NCI-H82 (cell line): Measurements from ENCODE around the gene C11orf65.
A peak's percentile ranks its signal among the peaks of the same experiment; 100 is the strongest.

Experiments used
- DNase-seq: peaks from one replicate; lab custom pipeline; 2025; lab: John Stamatoyannopoulos, UW

The C11orf65 gene, protein sequence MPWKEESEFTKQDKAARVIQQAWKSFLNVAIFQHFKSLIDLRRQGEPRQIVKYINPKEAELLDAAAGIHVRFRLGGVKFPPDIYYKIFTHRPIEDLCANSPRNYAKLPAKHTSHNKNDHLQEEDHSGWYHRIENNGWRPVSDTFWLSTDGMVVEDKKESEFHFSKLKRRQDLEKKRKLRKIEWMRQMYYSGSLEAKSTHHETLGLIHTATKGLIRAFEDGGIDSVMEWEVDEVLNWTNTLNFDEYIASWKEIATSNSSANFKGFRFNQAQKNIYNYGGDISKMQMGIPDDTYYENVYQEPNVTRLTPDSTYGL

DNA sequence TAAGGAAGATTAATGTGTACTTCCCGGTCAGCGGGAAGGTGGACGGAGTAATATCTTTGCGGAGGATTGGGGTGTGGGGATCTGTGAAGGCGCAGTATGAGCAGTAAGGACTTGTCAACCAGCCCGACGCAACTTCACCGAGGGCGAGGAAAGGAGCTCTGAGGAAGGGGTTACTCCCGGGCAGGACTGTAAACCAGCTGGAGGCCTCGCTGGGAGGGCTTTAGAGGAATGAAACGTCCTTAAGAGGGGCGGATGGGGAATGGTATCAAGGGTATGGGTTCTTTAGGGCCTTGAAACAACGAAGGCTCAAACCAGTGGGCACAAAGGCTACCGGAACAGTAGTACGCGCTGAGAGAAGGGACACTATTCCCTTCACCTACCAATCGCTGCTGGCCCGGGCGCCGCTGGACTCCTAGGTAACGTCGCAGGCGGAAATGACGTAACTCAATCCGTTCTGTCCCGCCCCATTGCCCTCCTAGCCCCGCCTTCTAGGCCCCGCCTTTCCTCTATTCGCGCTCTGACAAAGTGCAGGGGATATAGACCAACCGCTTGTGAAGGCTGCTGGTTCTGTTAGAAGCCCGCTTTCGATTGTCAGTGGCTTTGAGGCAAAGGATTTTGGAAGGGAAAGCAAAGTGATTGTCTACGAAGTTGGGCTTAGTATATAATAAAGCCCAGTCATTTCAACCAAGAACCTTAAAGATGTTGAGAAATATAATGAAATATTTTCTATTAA lies at the start of gene C11orf65:
Gene C11orf65 (minus strand): TSS at position 439 of the 733 bp plus-strand sequence. CDS start 5,970 bp downstream, outside the sequence.
- peak; percentile 98 for DNase-seq

DNA sequence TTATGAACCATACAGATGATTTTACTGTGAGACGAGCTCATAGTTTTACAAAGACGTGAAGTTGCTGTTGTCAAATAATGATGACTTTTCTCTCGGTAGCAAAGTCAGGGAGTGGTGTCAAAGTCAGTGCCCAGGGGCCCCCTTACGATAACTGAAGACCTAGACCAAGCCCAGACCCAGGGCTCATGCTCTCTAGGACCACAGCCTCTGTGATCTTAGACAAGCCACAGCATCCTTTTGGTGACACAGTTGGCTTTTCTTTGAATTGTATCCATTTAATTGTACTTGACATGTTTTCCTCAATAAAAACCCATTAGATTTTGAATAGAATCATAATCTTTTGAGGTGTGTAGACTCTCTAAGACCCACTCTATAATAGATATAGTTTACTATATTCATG lies 48.8 kb upstream of the C11orf65 start:
- no peak for DNase-seq

DNA sequence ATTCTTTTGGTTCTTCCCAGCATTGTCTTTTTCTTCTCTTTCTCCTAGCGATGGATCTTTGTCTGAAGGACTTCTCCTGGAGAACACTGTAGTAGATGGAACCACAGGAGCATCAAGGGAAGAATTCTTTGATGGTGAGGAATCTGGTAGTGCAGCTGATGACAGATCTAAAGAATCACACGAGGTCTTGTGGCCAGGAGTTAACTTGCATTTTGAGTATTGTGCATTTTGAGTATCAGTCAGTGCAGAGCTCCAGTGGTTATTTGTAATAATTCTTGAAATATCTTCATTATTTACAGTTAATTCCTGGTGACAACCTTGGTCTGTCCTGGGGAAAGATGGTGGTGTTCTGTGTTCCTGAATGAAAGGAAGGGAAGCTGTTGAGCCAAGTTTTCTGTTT lies 45.4 kb upstream of the C11orf65 start:
- DNase-seq = no peak

DNA sequence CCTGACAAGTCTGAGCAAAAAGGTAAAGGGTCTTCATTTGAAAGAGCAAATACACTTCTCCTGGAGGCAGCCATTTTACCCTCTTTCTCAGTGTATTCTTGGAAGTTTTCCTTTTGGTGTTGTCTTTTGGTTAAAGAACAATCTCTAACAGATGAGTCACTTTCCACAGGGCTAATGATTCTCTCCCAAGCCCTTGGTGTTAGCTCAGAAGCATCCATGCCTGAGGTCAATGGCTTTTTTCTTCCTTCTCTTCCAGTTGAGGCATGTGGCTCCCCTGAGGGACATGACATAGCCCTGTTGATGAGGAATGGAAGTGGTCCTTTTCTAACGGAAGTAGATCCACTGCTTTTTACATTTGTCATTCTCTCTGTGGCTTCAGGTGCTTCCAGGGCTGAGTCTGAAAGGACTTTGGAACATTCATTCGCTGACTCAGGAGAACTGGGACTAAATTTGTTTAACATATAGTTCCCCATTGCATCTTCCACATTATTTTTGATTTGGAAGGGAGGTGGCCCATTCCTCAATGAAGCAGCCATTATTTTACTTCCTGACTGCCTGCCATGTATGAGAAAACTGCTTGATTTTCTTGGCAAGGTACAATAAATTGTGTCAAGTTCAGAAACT lies 44.6 kb upstream of the C11orf65 start:
- DNase-seq = no peak

DNA sequence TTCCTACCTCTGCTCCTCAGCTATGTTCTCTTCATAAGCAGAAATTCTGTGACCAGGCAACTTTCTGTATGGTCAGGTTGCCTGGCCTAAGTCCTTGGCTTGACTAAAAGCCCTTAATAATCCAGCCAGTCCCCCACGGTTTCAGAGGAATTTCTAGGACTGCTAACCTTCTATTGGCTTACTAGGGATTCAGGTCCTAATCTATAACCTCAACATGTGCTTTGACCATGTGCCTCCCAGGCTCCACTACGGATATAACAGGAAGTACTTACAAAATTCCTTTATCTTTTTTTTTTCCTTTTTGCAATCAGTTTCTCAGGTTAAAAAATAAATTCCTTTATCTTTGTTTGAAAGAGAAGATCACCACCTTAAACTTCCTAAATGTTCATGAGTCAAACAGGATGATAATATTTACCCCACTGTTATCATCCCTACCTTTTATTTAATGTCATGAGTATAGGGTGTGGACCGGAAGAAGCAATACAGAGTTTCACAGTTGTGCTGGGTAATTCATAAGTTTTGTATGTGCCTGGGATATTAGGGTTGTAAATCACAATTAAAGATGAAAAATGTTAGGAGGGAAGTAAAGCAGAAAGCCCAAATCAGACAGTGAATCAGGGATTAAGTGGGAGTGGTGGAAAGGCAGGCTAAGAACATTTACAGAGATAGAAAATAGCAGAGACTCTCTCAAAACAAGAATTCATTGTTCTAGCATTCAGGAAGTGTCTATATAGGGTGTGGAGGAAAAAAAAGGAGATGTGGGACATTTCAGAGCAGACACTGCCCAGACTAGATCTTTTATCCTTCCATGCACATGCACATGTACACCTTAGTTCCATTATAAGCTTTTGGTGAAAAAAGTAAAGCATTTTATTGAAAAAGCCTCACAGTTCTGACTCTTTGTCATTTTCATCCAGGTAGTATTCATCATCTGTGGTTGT lies 41.6 kb upstream of the C11orf65 start:
- peak; percentile 5 for DNase-seq

DNA sequence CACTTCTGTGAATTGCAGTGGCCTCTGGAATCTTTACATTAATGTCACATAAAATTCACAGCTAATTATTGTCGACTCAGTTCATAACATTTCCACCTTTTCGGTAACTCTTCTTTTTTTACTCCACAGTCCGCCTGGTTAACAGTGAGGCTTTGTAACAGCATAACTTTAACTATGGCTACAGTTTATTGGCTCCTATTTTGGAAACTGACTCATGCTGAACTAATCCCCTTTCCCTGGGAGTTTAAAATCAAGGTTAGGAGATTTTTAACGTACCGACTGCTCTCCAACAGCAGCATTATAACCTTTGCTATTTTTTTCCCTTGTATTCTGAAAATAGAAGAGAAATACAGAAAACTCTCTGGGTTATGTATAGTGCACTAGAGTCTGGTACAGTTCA lies 34.1 kb upstream of the C11orf65 start:
- no peak for DNase-seq

DNA sequence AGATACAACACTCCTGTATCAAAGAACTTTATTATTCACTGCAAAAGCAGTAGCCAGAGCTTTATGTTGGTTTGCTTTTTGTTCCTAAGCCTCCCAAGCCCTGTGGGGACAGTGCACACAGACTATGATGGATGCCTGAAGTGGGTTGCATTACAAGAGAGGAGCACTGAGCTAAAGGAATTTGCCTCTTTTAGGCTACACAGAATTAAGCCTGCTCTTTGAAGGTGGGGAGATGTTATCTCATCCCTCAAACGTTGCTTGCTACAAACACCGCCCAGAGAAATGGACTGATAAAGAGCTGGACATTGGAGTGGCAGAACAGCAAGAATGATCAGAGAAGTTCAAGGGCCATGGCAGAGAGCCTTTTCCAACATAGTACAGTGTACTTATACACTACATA lies 33.4 kb upstream of the C11orf65 start:
- DNase-seq = no peak

DNA sequence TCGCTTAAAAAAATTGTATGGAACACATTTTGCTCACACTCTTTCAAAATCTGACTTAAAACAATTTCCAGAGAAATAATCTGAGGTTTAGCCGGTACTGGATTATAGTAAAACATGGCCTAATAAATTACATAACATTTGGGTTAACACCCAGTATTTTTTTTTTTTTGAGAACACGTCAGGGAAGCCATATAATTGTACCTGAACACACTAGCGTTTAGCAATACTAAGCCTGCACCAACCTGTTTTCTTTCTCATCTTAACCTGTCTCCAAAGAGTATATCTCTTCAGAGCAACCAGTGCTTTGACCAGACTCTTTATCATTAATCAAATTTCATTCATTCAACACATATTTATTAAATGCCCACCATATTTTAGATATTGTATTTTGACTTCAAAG lies 32.8 kb upstream of the C11orf65 start:
- DNase-seq = no peak

DNA sequence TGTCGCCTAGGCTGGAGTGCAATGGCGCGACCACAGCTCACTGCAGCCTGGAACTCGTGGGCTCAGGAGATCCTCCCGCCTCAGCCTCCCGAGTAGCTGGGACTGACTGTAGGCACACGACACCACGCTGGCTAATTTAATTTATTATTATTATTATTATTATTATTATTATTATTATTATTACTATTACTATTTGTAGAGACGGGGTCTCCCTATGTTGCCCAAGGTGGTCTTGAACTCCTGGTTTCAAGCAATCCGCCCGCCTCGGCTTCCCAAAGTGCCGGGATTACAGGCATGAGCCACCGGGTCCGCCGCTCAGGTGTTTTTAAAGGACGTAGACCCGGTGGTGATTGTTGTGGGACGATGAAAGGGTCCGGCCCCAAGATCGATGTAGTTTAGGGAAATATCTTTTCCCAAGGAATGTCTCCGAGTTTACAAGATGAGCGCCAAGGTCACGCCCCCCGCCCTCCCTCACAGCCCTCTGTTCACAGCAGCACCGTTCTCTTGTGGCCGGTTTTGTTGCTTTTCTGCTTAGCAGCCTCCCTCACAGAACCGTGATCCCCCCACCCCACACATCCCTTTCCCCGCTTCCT lies 31.6 kb upstream of the C11orf65 start:
- DNase-seq = no peak

DNA sequence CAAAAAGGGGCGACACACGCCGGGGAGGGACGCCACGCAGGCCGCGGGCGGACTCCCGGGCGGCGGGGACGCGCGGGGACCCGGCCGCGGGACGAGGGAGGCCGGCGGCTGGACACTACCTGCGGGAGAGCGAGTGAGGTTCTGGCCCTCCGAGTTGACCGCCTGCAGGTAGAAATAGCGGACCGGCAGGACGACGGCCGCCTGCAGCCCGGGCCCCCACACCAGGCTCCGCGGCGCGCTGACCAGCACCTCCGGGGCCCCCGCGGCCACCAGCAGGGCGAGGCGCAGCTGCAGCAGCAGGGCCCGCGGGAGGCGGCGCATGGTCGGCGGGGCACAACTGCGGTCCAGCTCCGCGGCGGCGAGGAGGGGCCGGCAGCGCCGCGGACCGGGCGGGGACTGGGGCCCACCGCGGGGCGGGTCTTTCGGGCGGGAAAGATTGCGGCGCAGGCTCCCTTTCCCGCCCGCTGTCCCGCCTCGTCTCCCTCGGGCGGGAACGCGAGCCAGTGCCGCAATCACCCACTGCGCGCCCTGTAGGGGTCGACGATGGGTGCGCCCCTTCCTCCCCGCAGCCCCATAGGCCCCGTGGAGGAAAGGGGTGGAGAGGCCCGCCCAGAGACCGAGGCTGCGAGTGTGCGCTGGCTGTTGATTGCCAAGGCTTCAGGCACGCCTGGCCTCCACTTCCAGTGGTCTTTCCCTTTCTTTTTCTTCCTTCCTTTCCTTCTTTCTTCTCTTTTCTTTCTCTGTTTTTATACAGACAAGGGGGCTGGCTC lies 30.9 kb upstream of the C11orf65 start, which contains the start of gene POGLUT3:
Gene POGLUT3 (minus strand): TSS at position 339 of the 770 bp plus-strand sequence. CDS start 18 bp downstream, at position 321.
- peak; percentile 65 for DNase-seq

DNA sequence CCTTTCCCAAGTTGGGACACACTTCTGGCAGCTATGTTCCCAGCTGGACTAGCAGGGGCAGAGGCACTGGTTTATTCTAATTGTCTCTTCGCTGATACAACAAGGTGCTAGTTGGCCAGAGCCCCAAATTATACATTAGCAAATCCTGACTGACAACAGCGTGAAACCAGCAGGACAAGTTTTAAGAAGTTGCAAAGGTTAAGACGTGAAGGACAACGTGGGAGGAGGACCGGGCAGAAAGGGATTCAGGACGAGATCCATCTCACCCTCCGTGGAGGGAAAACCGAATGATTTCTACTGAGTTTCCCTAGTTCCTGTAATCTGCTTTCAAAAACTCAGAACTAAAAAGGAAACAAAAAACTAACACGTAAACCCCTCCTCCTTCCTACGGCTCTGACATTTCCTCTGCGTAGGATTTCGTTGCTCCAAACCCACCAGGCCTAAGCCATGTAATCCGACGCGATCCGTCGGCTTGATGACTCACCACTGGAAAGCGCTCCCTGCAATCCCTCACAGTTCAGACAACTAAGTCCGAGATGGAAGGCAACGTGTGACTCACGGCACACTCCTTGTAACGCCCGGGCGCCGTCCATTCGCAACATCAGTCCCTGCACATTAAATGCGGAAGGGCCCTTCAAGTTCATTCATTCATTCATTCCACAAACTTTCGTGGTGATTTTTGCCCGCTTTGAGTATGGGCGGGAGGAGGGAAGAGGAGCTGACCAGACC lies 30.2 kb upstream of the C11orf65 start:
- DNase-seq = peak; percentile 94

DNA sequence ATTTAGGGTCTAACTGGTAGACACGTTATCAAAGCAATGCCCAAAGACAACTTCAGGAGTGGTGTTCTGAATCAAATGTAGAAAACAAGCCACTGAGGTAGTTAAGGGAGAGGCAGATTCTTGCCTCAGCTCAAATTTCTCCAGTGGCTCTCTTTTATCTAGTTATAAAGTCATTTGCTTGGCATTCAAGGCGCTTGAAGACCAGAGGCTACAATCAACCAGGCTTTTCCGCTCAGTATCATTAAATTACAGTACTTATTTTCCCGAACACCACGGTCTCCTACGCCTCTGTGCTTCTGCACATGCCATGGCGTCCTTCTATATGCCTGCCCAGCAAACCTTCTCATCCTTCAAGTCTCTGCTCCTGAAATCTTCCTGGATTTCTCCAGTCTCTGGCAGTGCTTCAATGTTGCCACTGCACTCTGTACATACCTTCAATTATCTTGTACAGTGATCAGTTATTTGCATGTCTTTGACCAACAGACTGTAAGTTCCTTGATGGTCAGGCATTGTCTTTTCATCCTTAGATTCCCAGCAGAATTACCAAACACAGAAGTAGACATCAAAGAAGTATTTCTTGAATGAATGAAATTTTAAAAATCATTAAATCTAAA lies 29.4 kb upstream of the C11orf65 start:
- peak; percentile 8 for DNase-seq

DNA sequence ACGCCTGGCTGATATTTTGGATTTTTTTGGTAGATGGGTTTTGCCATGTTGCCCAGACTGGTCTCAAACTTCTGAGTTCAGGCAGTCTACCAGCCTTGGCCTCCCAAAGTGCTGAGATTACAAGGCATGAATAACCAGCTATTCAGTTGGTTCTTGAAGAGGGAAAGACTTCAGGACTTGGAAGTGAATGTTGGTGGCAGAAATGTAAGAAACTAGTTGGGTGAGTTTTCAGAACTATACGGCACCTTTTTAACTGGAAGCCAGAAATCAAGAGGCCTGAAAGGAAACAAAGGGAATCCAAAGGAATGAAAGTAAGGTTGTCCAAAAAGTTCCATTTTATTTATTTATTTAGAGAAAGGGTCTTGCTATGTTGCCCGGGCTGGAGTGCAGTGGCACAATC lies 28.0 kb upstream of the C11orf65 start:
- DNase-seq = no peak

DNA sequence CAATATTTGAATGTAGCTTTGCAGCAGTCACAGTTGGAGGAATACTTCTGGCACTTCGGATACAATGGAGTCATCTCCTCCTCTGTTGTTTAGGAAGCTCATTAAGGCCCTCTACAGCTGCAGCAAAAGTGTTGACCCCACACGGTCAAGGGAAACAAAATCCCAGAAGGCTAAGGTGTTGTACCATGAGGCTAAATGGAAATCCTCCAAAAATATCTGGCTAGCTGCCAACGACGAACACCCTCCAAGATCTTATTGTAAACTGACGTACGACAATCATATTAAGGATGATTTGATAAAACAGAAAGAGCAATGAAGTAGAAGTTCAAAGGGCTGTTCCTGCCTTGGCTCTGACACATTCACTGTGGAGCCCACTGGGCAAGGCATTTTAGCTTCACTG lies 26.9 kb upstream of the C11orf65 start:
- DNase-seq = peak; percentile 55

DNA sequence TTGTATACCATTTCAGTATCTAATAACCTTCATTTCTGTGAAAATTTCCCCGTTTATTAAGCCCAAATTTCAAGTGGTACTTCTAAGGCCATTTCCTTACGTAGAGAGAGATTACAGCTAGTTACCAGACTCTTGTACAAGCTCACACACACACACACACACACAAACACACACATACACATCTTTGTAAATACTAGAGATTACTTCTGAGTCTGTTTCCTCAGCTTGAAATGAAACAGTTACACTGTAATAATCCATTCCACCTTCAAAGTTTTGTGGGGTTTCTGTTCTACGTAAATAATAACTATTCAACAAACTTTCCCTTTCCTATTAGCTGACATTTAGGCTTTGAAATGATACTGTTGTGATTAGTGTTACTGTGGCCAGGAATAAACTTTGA lies 24.6 kb upstream of the C11orf65 start:
- no peak for DNase-seq

DNA sequence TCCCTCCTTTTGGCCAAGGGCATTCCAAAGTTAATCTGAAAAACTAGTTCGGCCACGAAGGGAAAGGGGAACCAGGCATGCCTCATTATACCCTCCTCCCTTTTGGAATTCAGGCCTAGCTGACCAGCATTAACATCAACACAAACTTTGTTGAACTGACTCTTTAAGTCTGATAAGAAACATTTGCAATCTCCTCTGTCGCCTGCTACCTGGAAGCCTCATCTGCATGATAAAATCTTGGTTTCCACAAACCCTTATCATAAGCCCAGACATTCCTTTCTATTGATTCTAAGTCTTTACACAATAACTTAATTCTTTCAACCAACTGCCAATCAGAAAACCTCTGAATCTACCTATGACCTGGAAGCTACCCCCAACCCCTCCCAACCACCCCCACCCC lies 19.5 kb upstream of the C11orf65 start:
- DNase-seq = no peak

DNA sequence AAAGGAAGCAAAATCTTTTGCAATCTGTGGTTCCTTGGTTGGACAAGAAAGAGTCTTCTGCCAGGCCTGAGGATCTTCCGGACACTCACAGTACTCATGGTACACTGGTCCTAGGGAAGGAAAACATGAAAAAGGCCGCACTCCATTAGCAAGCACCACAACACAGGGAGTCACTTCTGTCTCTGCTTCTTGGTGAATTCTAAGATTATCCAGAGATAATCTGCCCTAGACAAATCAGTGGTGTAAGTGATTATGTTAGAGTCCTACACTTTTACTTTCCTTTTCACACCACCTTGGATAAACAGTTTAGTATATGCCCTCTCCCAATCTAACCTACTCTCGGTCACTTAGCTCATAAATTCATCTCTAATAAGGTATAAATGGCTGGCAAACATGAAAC lies 19.0 kb upstream of the C11orf65 start:
- no peak for DNase-seq

DNA sequence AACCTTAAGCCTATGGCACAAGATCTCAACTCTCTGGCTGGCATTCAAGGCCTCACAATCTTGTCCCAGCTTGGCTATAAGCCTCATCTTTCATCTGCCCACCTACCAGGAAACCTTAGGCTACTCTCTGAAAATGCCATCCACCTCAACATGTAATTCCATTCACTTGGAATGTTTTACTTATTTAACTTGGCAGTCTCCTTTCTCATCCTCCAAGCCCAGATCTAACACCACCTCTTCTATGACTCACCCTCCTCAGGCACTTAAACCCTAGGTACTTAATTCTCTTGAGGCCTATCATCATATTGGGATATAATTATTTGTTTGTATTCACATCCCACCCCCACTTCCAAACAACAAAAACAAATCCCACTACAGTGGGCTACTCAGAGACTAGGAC lies 15.8 kb upstream of the C11orf65 start:
- DNase-seq = no peak

DNA sequence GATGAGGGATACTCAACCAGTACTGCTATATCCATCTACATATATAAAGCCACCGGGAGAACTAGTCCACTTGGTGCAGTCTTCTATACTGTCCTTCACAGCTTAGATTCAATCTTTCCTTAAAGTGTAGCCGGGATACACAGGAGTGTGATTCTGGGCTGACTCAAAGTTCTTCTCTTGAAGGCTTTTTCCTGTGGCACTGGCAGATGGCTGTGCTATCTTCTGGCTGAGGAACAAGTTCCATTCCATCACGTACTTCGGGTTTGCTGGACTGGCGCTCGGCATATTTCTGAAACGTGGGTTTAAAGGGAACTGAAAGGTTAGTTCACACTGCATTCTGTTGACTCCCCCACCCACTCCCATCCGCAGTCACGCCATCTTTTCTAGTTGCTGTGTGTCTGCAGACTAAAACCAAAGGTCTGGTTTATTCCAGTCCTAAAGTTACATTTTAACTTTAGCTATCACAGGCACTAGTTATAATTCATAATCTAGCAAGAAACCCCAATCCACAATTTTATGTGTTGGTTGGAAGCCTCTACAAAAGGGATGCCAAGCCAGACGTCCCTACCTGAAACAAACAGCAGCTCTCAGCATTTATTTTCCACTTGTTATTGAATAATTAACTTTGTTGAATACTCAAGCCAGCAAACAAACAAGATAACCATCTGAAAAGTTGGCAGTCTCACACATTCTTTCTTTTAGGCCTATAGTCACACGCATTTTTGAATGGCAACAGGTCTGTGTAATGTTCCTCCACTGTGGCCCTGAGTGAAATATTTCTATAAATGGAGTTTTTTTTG lies 7.5 kb upstream of the C11orf65 start:
- DNase-seq = no peak
